GM23338 (cell line): ENCODE results near the gene ADD3. TPM values are rescaled to one million over a fixed set of nuclear protein-coding genes. Genes with fewer than 3 reads are reported as not detected.
A peak's percentile ranks its signal among the peaks of the same experiment; 100 is the strongest.

Experiments used
- ATAC-seq: fragments of 200-7000 bp; cut with Tn5 transposase; 3 replicates; pipeline ENCODE4 v1.9.1; 2020
- DNase-seq: peaks from one replicate; pipeline ENCODE4 v3.0.0-alpha.2; 2015; ENCODE audit warnings: low spot score
- H2AFZ ChIP-seq: fragments of 200-600 bp; sonication (generic); 2 replicates; pipeline ENCODE4 v1.8.0; 2016; ENCODE audit warnings: antibody characterized with exemption, mild to moderate bottlenecking, moderate library complexity
- H3F3A ChIP-seq: fragments of 200-600 bp; sonication (generic); replicated peaks from 2 replicates; pipeline ENCODE4 v1.8.0; 2017; ENCODE audit warnings: antibody characterized with exemption, mixed run types, low read depth
- H3K27ac ChIP-seq: fragments of 200-600 bp; sonication (generic); 2 replicates; pipeline ENCODE4 v1.6.1; 2016; ENCODE audit warnings: low read depth
- H3K27me3 ChIP-seq: fragments of 200-600 bp; sonication (generic); 2 replicates; pipeline ENCODE4 v1.8.0; 2016; ENCODE audit warnings: mild to moderate bottlenecking, mixed run types, moderate library complexity; ENCODE audit not compliant: insufficient read depth
- H3K36me3 ChIP-seq: fragments of 200-600 bp; sonication (generic); 2 replicates; pipeline ENCODE4 v1.8.0; 2016; ENCODE audit warnings: mild to moderate bottlenecking; ENCODE audit not compliant: insufficient read depth
- H3K4me1 ChIP-seq: fragments of 200-600 bp; sonication (generic); 2 replicates; pipeline ENCODE4 v1.8.0; 2016; ENCODE audit warnings: mild to moderate bottlenecking, moderate library complexity; ENCODE audit not compliant: insufficient read depth
- H3K4me2 ChIP-seq: fragments of 200-600 bp; sonication (generic); 2 replicates; pipeline ENCODE4 v1.7.1; 2017; ENCODE audit warnings: mixed run types
- H3K4me3 ChIP-seq: fragments of 200-600 bp; sonication (generic); 2 replicates; pipeline ENCODE4 v1.6.1; 2016; ENCODE audit warnings: mixed run types
- H3K79me2 ChIP-seq: fragments of 200-600 bp; sonication (generic); replicated peaks from 2 replicates; pipeline ENCODE4 v1.8.0; 2017; ENCODE audit warnings: mild to moderate bottlenecking; ENCODE audit not compliant: insufficient read depth
- H3K9me2 ChIP-seq: fragments of 200-600 bp; sonication (generic); 2 replicates; pipeline ENCODE4 v1.8.0; 2017; ENCODE audit not compliant: insufficient read depth
- H4K20me1 ChIP-seq: fragments of 200-600 bp; sonication (generic); replicated peaks from 2 replicates; pipeline ENCODE4 v1.8.0; 2017; ENCODE audit warnings: mild to moderate bottlenecking; ENCODE audit not compliant: insufficient read depth
- H3K27ac Mint-ChIP-seq: 2 replicates; pipeline ENCODE4 v1.8.0; 2020; ENCODE audit warnings: inconsistent platforms, mild to moderate bottlenecking, moderate library complexity, mixed read lengths
- H3K27me3 Mint-ChIP-seq: 3 replicates; pipeline ENCODE4 v1.8.0; 2022; ENCODE audit warnings: low read depth, mild to moderate bottlenecking, moderate library complexity, mixed read lengths, inconsistent platforms; ENCODE audit not compliant: insufficient read depth, poor library complexity
- H3K36me3 Mint-ChIP-seq: 3 replicates; pipeline ENCODE4 v1.8.0; 2021; ENCODE audit warnings: low read depth, mild to moderate bottlenecking, inconsistent platforms, moderate library complexity, mixed read lengths
- H3K4me1 Mint-ChIP-seq: 3 replicates; pipeline ENCODE4 v1.8.0; 2020; ENCODE audit warnings: mild to moderate bottlenecking, inconsistent platforms, mixed read lengths
- H3K4me3 Mint-ChIP-seq: 3 replicates; pipeline ENCODE4 v1.8.0; 2021; ENCODE audit warnings: moderate library complexity, mild to moderate bottlenecking, inconsistent platforms, mixed read lengths
- H3K9me3 Mint-ChIP-seq: 3 replicates; pipeline ENCODE4 v1.8.0; 2020; ENCODE audit warnings: moderate library complexity, mild to moderate bottlenecking, inconsistent platforms, mixed read lengths
- CREB1 ChIP-seq: fragments of 250-450 bp; sonication (Bioruptor Pico); IDR thresholded peaks from 2 replicates; pipeline ENCODE4 v1.5.0; 2020; ENCODE audit warnings: low read depth, mild to moderate bottlenecking, moderate library complexity
- EZH2 ChIP-seq: fragments of 200-600 bp; sonication (generic); IDR thresholded peaks from one replicate; pipeline ENCODE4 v1.8.0; 2017; ENCODE audit warnings: antibody characterized with exemption, mild to moderate bottlenecking, low read depth; ENCODE audit not compliant: unreplicated experiment
- EZH2phosphoT487 ChIP-seq: fragments of 200-600 bp; sonication (generic); IDR thresholded peaks from one replicate; pipeline ENCODE4 v1.8.1; 2018; ENCODE audit warnings: antibody characterized with exemption; ENCODE audit not compliant: unreplicated experiment
- JUNB ChIP-seq: IDR thresholded peaks from one replicate; pipeline ENCODE4 v1.6.1; 2016; ENCODE audit warnings: antibody characterized with exemption; ENCODE audit not compliant: unreplicated experiment
- NANOG ChIP-seq: IDR thresholded peaks from 2 replicates; pipeline ENCODE4 v1.6.1; 2016; ENCODE audit warnings: antibody characterized with exemption, borderline replicate concordance
- REST ChIP-seq: IDR thresholded peaks from one replicate; pipeline ENCODE4 v1.6.1; 2018; ENCODE audit warnings: antibody characterized with exemption; ENCODE audit not compliant: unreplicated experiment
- ZNF114 ChIP-seq: fragments of 250-450 bp; sonication (Bioruptor Pico); IDR thresholded peaks from 2 replicates; pipeline ENCODE4 v1.5.0; 2020; ENCODE audit warnings: mild to moderate bottlenecking, moderate library complexity
- ZNF331 ChIP-seq: fragments of 250-450 bp; sonication (Bioruptor Pico); IDR thresholded peaks from 2 replicates; pipeline ENCODE4 v1.5.0; 2020; ENCODE audit warnings: low read depth, mild to moderate bottlenecking, moderate library complexity
- polyA plus RNA-seq: library from polyadenylated mRNA; unstranded; fragments of >200 nt; fragmentation: Nextera tagmentation; extraction: Ambion mirVana; gene quantifications from 2 replicates; pipeline ENCODE4 v1.2.1, GENCODE V29; 2016
- total RNA-seq: library from RNA; depleted of rRNA; stranded (reverse); fragments of >200 nt; shearing (Covaris generic); gene quantifications from 2 replicates; pipeline ENCODE4 v1.2.3, GENCODE V29; 2014
- TF ChIP-seq, protein P1 (sequence below): IDR thresholded peaks from 2 replicates; pipeline ENCODE4 v1.6.1; 2016; ENCODE audit warnings: antibody characterized with exemption

The ADD3 gene
- total and polyA plus RNA-seq, 2 experiments from 2014 or later: 68.5 to 767 TPM

DNA sequence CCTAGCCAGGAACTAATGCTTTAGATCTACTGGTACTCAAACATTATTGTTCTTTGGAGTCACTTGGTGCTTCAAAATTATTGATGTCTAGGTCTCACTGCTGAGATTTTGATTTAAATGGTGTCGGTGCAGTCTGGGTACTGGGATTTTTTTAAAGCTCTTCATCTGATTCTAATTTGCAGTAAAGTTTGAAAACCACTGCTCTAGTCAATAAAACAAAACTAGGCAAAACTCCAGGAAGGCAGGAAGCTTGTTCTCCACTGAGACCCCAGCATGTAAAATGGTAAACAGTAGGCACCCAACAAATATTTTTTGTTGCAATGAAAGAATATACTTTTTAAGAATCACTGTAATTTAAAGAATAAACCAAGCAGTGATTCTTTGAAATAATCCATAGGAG, 49.7 kb downstream of the ADD3 start:
- Mint-ChIP-seq H3K4me1 (peaks cover 11% of the 10 kb centered on the region), H3K27ac (no peak overlapping the region), H3K27me3 (no peaks in the 10 kb centered on the region), H3K9me3 (no peaks in the 10 kb centered on the region), H3K36me3 (no peaks in the 10 kb centered on the region), H3K4me3 (no peak overlapping the region)
- Histone ChIP-seq H4K20me1 (peaks cover 18% of the 10 kb centered on the region), H3K36me3 (no peaks in the 10 kb centered on the region), H3F3A (no peaks in the 10 kb centered on the region), H2AFZ (no peak overlapping the region), H3K27me3 (no peaks in the 10 kb centered on the region), H3K4me1 (peaks cover 7% of the 10 kb centered on the region; the same call in 1 of the 2 replicates), H3K79me2 (peaks cover 87% of the 10 kb centered on the region), H3K4me2 (no peak overlapping the region), H3K27ac (no peak overlapping the region), H3K4me3 (no peak overlapping the region), H3K9me2 (no peaks in the 10 kb centered on the region)
- TF ChIP-seq ZNF331 (no peak), NANOG (no peak), CREB1 (CRISPR knock-in tag) (no peak), EZH2 (no peak)
- DNase-seq (no peak), ATAC-seq (no peak)

DNA sequence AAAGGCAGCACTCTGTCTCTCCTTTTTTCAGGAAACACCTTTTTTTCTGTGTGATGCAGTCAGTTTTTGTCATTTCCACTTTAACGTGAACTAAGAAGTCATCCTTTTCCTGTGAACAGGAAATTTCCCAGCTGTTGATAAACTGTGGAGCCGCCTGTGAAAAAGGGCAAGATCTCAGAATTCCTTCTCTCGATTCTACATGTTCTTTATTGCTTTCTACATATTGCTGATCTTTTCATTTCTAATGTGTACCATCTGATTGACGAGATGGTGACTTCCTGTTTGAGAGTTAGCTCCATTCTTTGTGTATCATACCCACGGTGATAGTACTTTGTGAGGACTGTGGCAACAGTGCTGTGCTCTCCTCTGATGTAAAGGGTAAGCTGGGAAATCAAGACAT, 50.4 kb downstream of the ADD3 start:
- H3K9me3 Mint-ChIP-seq: no peaks in the 10 kb centered on the region
- no peak overlapping the region for H3K4me3 Mint-ChIP-seq
- no peaks in the 10 kb centered on the region for H3K36me3 Mint-ChIP-seq
- peak overlapping the region; percentile 49; the same call in 1 of the 2 replicates for H3K27ac Mint-ChIP-seq
- Histone ChIP-seq H4K20me1 (peaks cover 17% of the 10 kb centered on the region), H3K27me3 (no peaks in the 10 kb centered on the region), H3K4me3 (no peak overlapping the region), H3K79me2 (peaks cover 85% of the 10 kb centered on the region), H3F3A (no peaks in the 10 kb centered on the region), H3K4me1 (peaks cover 7% of the 10 kb centered on the region; the same call in 1 of the 2 replicates), H3K4me2 (no peak overlapping the region), H3K9me2 (no peaks in the 10 kb centered on the region), H2AFZ (no peak overlapping the region), H3K36me3 (no peaks in the 10 kb centered on the region), H3K27ac (no peak overlapping the region)
- DNase-seq (no peak), ATAC-seq (no peak)
- peaks cover 11% of the 10 kb centered on the region for H3K4me1 Mint-ChIP-seq
- H3K27me3 Mint-ChIP-seq: no peaks in the 10 kb centered on the region
- TF ChIP-seq REST (no peak), ZNF114 (CRISPR knock-in tag) (no peak), EZH2 (no peak), JUNB (no peak), NANOG (no peak)

DNA sequence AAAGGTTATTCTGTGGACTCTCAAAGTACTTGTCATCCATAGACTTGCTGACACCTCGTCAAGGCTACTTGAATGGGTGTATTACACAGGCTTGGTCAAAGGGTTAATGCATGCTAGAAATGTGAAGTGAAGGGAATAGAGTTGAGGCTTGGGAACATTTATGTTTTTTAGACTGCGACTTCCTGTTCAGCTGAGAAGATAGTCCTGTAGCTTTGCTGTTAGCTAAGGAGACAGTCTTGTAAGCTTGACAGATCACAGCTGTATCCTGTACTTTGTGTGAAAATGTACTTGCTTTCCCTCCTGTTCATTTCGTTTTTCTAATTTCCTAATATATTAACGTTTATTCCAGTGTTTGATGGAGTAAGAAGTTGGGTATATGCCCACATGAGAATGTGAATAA, 52.1 kb downstream of the ADD3 start:
- Histone ChIP-seq H3F3A (no peaks in the 10 kb centered on the region), H3K79me2 (peaks cover 80% of the 10 kb centered on the region), H3K4me2 (no peak overlapping the region), H3K4me3 (no peak overlapping the region), H4K20me1 (peaks cover 17% of the 10 kb centered on the region), H3K4me1 (peaks cover 7% of the 10 kb centered on the region; the same call in 1 of the 2 replicates), H2AFZ (no peak overlapping the region), H3K27me3 (no peaks in the 10 kb centered on the region), H3K27ac (no peak overlapping the region), H3K9me2 (no peaks in the 10 kb centered on the region), H3K36me3 (no peaks in the 10 kb centered on the region)
- no peak for DNase-seq
- no peak for ATAC-seq
- no peaks in the 10 kb centered on the region for H3K9me3 Mint-ChIP-seq
- H3K27ac Mint-ChIP-seq: no peak overlapping the region
- H3K27me3 Mint-ChIP-seq: no peaks in the 10 kb centered on the region
- no peak overlapping the region for H3K4me3 Mint-ChIP-seq
- no peaks in the 10 kb centered on the region for H3K36me3 Mint-ChIP-seq
- peaks cover 11% of the 10 kb centered on the region; the same call in 2 of the 3 replicates for H3K4me1 Mint-ChIP-seq
- TF ChIP-seq EZH2phosphoT487 (no peak), JUNB (no peak)
- TF ChIP-seq, protein P1, sequence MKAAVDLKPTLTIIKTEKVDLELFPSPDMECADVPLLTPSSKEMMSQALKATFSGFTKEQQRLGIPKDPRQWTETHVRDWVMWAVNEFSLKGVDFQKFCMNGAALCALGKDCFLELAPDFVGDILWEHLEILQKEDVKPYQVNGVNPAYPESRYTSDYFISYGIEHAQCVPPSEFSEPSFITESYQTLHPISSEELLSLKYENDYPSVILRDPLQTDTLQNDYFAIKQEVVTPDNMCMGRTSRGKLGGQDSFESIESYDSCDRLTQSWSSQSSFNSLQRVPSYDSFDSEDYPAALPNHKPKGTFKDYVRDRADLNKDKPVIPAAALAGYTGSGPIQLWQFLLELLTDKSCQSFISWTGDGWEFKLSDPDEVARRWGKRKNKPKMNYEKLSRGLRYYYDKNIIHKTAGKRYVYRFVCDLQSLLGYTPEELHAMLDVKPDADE: no peak
